ENCODE results near the gene TFEB.

Gene TFEB

DNA sequence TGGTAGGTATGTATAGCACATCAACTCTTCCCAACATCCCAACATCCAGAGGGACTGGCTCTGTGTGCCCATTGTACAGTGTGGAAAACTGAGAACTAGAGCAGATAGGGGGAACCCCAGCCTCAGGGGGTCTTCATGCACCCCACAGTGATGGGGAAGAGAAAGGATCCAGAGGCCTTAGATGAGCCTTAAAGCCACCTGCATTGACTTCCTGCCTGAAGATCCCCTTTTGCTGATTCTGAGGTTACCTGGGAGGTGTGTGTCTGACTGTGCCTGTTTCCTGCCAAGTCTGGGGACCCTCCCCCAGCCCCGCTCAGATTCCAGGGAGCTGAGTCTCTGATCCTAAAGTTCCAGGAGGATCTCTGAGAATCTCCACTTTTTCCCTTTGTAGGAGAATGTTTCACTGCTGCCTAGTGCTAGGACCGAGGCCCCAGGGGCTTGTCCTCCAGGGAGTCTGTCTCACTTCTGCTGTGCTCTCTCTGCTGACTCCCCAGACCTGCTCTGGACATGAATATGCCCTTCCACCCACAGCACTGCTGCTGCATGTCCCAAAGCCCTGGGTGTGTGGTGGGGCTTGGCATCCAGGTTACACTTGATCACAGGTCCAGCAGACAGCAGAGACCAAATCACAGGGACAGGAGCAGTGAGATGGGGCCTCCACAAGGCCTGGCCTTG lies 24.6 kb upstream of the TFEB start:
- DNase-seq (ENCODE audit: low spot score), result no peak
- Histone ChIP-seq H3K27ac (no peak overlapping the region), H3K4me3 (no peak overlapping the region)
- TF ChIP-seq, protein P1, sequence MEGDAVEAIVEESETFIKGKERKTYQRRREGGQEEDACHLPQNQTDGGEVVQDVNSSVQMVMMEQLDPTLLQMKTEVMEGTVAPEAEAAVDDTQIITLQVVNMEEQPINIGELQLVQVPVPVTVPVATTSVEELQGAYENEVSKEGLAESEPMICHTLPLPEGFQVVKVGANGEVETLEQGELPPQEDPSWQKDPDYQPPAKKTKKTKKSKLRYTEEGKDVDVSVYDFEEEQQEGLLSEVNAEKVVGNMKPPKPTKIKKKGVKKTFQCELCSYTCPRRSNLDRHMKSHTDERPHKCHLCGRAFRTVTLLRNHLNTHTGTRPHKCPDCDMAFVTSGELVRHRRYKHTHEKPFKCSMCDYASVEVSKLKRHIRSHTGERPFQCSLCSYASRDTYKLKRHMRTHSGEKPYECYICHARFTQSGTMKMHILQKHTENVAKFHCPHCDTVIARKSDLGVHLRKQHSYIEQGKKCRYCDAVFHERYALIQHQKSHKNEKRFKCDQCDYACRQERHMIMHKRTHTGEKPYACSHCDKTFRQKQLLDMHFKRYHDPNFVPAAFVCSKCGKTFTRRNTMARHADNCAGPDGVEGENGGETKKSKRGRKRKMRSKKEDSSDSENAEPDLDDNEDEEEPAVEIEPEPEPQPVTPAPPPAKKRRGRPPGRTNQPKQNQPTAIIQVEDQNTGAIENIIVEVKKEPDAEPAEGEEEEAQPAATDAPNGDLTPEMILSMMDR (IDR thresholded peaks at IDR 0.05), result no peak

DNA sequence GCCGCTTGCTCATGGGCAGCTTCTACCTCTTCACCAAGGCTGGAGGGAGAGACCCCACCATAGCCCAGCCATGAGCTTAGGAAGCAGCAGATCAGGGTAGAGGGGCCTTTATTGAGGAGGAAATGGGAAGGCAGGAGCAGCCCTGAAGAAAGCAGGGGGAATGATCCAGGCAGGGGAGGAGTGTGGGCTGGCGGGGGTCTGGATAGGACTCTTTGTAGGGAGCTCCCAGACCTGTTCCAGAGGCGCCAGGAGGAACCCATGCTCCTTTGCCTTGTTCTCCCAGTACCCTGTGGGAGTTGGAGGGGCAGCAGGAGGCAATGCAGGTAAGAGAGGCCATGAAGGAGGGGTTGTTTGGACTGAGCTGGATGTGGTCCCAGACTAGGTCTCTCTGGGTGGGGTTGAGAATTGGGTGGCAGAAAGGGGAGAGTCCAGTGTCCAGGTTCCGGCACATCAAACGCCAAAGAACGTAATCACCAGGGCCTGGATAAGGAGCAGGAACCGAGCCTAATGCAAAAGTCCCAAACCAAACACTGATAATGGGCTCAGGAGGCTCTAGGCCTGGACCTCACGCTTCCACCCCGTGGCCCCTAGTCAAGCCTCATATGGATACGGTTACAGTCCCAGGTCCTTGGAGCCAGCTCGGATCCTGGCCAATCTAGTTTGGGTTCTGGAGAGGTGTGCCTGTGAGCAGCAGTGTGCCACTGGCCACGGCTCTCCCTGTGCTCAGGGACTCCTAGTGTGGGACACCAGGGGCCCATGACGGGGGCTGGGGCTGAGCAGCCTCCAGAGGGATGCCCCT lies 23.9 kb upstream of the TFEB start:
- TF ChIP-seq, protein P1 (IDR thresholded peaks at IDR 0.05), result no peak
- Histone ChIP-seq H3K27ac (no peak overlapping the region), H3K4me3 (no peak overlapping the region)
- no peak for DNase-seq (ENCODE audit: low spot score)

DNA sequence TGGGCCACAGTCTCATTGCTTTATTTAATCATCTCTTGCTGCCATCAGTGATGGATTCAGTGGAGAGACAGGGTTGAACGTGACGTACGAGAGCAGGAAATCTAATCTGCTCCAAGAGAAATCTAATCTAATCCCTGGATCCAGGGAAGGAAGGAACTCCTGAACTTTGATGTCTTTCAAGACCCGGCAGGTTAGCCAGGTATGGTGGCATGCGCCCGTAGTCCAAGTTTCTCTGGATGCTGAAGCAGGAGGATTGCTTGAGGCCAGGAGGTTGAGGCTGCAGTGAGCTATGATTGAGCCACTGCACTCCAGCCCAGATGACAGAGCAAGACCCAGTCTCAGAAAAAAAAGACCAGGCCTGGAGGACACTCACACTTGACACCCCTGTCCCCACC lies 23.2 kb upstream of the TFEB start:
- Histone ChIP-seq H3K27ac (no peak overlapping the region), H3K4me3 (no peak overlapping the region)
- DNase-seq (ENCODE audit: low spot score), result no peak
- TF ChIP-seq, protein P1 (IDR thresholded peaks at IDR 0.05), result no peak

DNA sequence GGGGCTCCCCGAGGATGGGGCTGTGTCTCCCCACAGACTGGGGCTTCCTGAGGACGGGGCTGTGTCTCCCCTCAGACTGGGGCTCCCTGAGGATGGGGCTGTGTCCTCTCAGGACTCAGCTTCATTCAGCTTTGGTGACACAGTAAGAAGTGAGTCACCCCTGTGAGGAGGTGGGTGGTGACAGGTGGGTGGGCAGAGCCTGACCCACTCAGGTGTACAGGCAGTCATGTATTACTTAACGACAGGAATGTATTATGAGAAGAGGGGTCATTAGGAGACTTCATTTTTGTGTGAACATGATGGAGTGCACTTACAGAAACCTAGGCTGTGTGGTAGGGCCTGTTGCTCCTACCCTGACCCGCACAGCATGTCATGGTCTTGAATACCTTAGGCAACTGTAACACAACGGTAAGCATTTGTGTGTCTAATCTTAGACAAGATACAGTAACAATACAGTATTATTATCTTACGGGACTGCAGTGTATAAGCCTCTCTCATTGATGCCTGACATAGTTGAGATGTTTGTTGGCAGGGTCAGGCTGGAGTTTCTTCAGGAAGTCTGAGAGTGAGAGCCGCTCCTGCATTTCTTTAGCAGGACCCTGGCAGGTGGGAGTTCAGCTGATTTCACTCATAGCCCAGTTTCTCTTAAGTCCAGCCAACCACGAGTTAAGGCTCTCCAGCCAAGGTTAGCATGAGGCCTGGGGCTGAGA lies 22.7 kb upstream of the TFEB start:
- no peak overlapping the region for H3K4me3 ChIP-seq
- DNase-seq (ENCODE audit: low spot score), result no peak
- H3K27ac ChIP-seq, result no peak overlapping the region
- TF ChIP-seq, protein P1 (IDR thresholded peaks at IDR 0.05), result no peak

DNA sequence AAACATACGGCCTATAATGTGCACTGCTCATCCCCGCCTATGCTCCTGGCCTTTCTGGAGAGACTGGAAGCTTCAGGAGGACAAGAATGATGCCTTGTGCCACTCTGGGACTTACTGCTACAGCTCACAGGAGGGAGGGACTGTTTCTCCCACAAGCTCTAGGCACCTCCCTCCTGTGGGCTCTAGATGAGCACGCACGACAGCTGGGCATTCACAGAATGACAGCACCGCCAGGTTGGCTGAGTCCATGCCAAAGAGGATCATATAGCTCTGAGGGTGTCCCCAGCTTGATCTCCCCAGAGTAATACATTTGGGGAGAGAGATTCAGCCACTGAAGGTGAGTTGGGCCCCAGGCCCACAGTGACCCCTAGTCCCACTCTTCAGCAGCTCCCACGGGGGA lies 21.9 kb upstream of the TFEB start:
- DNase-seq (ENCODE audit: low spot score), result no peak

DNA sequence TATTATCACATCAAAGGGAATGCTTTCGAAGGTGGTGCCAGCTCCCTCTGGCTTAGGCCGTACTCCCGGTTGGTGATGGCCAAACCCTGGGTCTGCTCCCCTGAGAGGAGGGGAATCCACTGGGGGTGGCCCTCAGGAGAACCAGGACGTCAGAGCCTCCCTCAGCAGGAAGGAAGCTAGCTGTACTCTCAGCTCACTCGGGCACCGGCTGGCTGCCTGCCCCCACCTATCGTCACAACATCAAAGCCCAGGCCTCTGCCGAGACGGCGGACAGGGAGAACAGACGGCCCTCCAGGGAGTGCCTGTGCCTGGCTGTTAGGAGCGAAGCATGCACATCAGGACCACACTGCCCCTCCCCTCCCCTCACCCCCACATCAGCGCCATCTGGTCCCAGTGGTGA lies 20.9 kb upstream of the TFEB start:
- H3K4me3 ChIP-seq, result no peak overlapping the region
- TF ChIP-seq, protein P1 (IDR thresholded peaks at IDR 0.05), result no peak
- DNase-seq (ENCODE audit: low spot score), result no peak
- H3K27ac ChIP-seq, result no peak overlapping the region

More for the DNA sequence above, 21.9 kb upstream of the TFEB start:
- Histone ChIP-seq H3K27ac (no peak overlapping the region), H3K4me3 (no peak overlapping the region)
- TF ChIP-seq, protein P1 (IDR thresholded peaks at IDR 0.05), result no peak

Measured in coronary artery (tissue), 2 donors.